ENCODE data around the gene TPX2. TPM values are rescaled to one million over a fixed set of nuclear protein-coding genes. Genes with fewer than 3 reads are reported as not detected.

TPX2 gene
- total and polyA plus RNA-seq, 2 of the 8 experiments (the other 6 are each of a cell fraction or from before 2014, with no cell fraction given): 43.6 to 125 TPM

- DNase-seq (ENCODE audit: low read depth in 1 of 2, low spot score in 2 of 2): no peak
Measured at GRCh38 chr20:31770243-31770642, 31.2 kb downstream of the TPX2 start.

More at GRCh38 chr20:31770243-31770642, 31.2 kb downstream of the TPX2 start:
- Histone ChIP-seq H3K4ac (replicated peaks; ENCODE audit: insufficient read length, low read depth, low read length) (no peak overlapping the region), H3K9me3 (ENCODE audit: insufficient read depth in 2 of 2, low read depth in 1 of 2, low read length in 1 of 2) (no peaks in the 10 kb centered on the region), H4K8ac (ENCODE audit: extremely low read depth, insufficient read depth, low read length) (no peak overlapping the region), H3K27me3 (replicated peaks in 1 of 4; ENCODE audit: control insufficient read depth in 3 of 4, extremely low read depth in 1 of 4, insufficient read depth in 3 of 4, low read length in 3 of 4) (no peaks in the 10 kb centered on the region), H3K56ac (replicated peaks; ENCODE audit: insufficient read length, low read depth, low read length) (no peak overlapping the region), H3K18ac (ENCODE audit: extremely low read depth, low read length) (no peak overlapping the region), H2BK12ac (ENCODE audit: low read depth, low read length) (no peak overlapping the region), H3K14ac (ENCODE audit: insufficient read length) (no peak overlapping the region), H2BK120ac (replicated peaks; ENCODE audit: low read depth, low read length) (no peak overlapping the region), H4K20me1 (replicated peaks in 1 of 2; ENCODE audit: control insufficient read depth in 1 of 2, insufficient read depth in 2 of 2, low read length in 2 of 2) (peaks cover 0 to 2% of the 10 kb centered on the region in 2 experiments), H3K4me1 (replicated peaks in 1 of 4; ENCODE audit: control insufficient read depth in 3 of 4, insufficient read depth in 4 of 4, low read length in 3 of 4) (no peaks in the 10 kb centered on the region; a peak in 1 of 7 replicates), H2BK20ac (ENCODE audit: low read length) (no peak overlapping the region), H3K4me3 (ENCODE audit: extremely low read depth in 1 of 4, insufficient read depth in 2 of 4, low read depth in 3 of 4, low read length in 4 of 4) (no peak overlapping the region), H3K79me1 (ENCODE audit: low read depth, low read length) (no peaks in the 10 kb centered on the region), H2AK5ac (ENCODE audit: low read depth, low read length) (no peak overlapping the region), H3K4me2 (ENCODE audit: insufficient read depth in 1 of 2, low read depth in 2 of 2, low read length in 2 of 2) (no peak overlapping the region), H4K5ac (ENCODE audit: insufficient read length, low read depth, low read length) (no peak overlapping the region), H3K36me3 (ENCODE audit: control insufficient read depth in 2 of 4, insufficient read depth in 4 of 4, low read length in 3 of 4) (peaks cover 31 to 68% (median 45%) of the 10 kb centered on the region in 4 experiments), H3K23me2 (ENCODE audit: low read depth, low read length) (no peaks in the 10 kb centered on the region), H3K27ac (ENCODE audit: low read depth, low read length) (no peak overlapping the region), H2BK5ac (ENCODE audit: low read depth, low read length) (no peak overlapping the region), H4K91ac (replicated peaks; ENCODE audit: insufficient read length, low read length) (no peak overlapping the region), H2BK15ac (ENCODE audit: low read length) (no peak overlapping the region), H3K79me2 (ENCODE audit: control insufficient read depth in 1 of 2, insufficient read depth in 2 of 2, low read length in 2 of 2) (no peaks in the 10 kb centered on the region), H3K9ac (replicated peaks in 1 of 4; ENCODE audit: extremely low read depth in 1 of 4, low read depth in 3 of 4, low read length in 3 of 4) (no peak overlapping the region), H3K23ac (ENCODE audit: insufficient read length) (no peak overlapping the region), H2AFZ (ENCODE audit: low read length) (no peak overlapping the region)
- 92% methylated on average over 1 of the region's 1 CpG; no CpG with 5 or more reads in 1 of the 2 experiments for WGBS, 2 experiments (ENCODE audit: extremely low coverage in 1 of 2, insufficient coverage in 1 of 2, insufficient read length in 1 of 2, insufficient replicate concordance in 2 of 2, low coverage in 1 of 2, low lambda C conversion rate in 2 of 2, missing lambda C conversion rate in 1 of 2)
- ChIA-PET POLR2A (ENCODE audit: partially characterized antibody) (interaction anchor here (0.6 kb wide), 1 partner anchor 48 kb away, joined by 4 read pairs; no protein-coding TSS in a partner anchor), CTCF (ENCODE audit: partially characterized antibody) (no interaction called here)
- TF ChIP-seq CHD1 (IDR thresholded peaks at IDR 0.05; ENCODE audit: low read depth, low read length): no peak
- no peak for TF ChIP-seq PHF8 (conservative IDR thresholded peaks at IDR 0.05; ENCODE audit: low read depth, low read length)
- TF ChIP-seq POU5F1 (IDR thresholded peaks at IDR 0.05; ENCODE audit: low read depth, low read length): no peak
- TF ChIP-seq ATF2 (IDR thresholded peaks at IDR 0.05; ENCODE audit: low read length): no peak
- no peak for TF ChIP-seq NRF1 (IDR thresholded peaks at IDR 0.05; ENCODE audit: low read depth, low read length)
- no peak for TF ChIP-seq CEBPB (IDR thresholded peaks at IDR 0.05; ENCODE audit: low read depth, low read length)
- TF ChIP-seq KDM1A (IDR thresholded peaks at IDR 0.05; ENCODE audit: borderline replicate concordance, low read length): no peak
- TF ChIP-seq BRCA1 (IDR thresholded peaks at IDR 0.05; ENCODE audit: low read depth, low read length): no peak
- no peak for TF ChIP-seq MAX (IDR thresholded peaks at IDR 0.05)
- no peak for TF ChIP-seq POLR2AphosphoS5 (IDR thresholded peaks at IDR 0.05; ENCODE audit: low read depth, low read length)
- no peak for TF ChIP-seq ATF3 (IDR thresholded peaks at IDR 0.05; ENCODE audit: insufficient read depth, low read depth, low read length)
- no peak for TF ChIP-seq GABPA (IDR thresholded peaks at IDR 0.05; ENCODE audit: borderline replicate concordance, insufficient read depth, low read length)
- FAIRE-seq: no peak
